Gastrocnemius medialis (tissue), 4 donors: ENCODE results near the gene BMPR1B. TPM values are rescaled to one million over a fixed set of nuclear protein-coding genes. Genes with fewer than 3 reads are reported as not detected.

Experiments
- ATAC-seq, 2 donors: fragments of 150-250 bp; one replicate each; pipeline ENCODE4 v1.9.1; 2016
- DNase-seq, 2 donors: peaks; one replicate each; pipeline ENCODE4 v3.0.0-alpha.2; 2019
- H3K27ac ChIP-seq, 4 donors: fragments of 200-600 bp; sonication (generic); 1 replicate in 1 of 4; 2 replicates in 3 of 4; pipeline ENCODE4 v1.5.1; 2016 to 2018; ENCODE audit warnings: mild to moderate bottlenecking in 2 of 4, moderate library complexity in 1 of 4
- H3K27me3 ChIP-seq, 3 donors: fragments of 200-600 bp; sonication (generic) in 2 of 3; 1 replicate in 1 of 3; 2 replicates in 2 of 3; pipeline versions ENCODE4 v1.5.1 to v1.6.0; 2016 to 2019; ENCODE audit warnings: mild to moderate bottlenecking in 1 of 3, moderate library complexity in 1 of 3
- H3K36me3 ChIP-seq, 2 donors: fragments of 200-600 bp; sonication (generic) in 1 of 2; one replicate each; pipeline ENCODE4 v1.5.1; 2017 to 2018
- H3K4me1 ChIP-seq, 2 donors: fragments of 200-600 bp; sonication (generic) in 1 of 2; one replicate each; pipeline ENCODE4 v1.5.1; 2016 to 2017; ENCODE audit warnings: mild to moderate bottlenecking in 2 of 2
- H3K4me3 ChIP-seq, 4 donors: fragments of 200-600 bp; sonication (generic) in 3 of 4; 1 replicate in 1 of 4; 2 replicates in 3 of 4; pipeline ENCODE4 v1.5.1; 2016 to 2019; ENCODE audit warnings: mild to moderate bottlenecking in 2 of 4
- H3K9me3 ChIP-seq, 3 donors: fragments of 200-600 bp; sonication (generic) in 2 of 3; 1 replicate in 1 of 3; 2 replicates in 2 of 3; pipeline ENCODE4 v1.5.1; 2016 to 2019
- CTCF ChIP-seq, 5 experiments: fragments of 450-650 bp in 3 of 5; fragments of 200-600 bp in 2 of 5; sonication (generic) in 2 of 5; IDR thresholded peaks in 4 of 5; conservative IDR thresholded peaks in 1 of 5; 1 replicate in 4 of 5; 2 replicates in 1 of 5; pipeline ENCODE4 v1.5.1; 2016 to 2019; ENCODE audit warnings: antibody characterized with exemption in 5 of 5, mild to moderate bottlenecking in 3 of 5, moderate library complexity in 3 of 5
- POLR2A ChIP-seq, 2 donors: fragments of 450-650 bp; IDR thresholded peaks; one replicate each; pipeline ENCODE4 v1.6.1; 2017; ENCODE audit warnings: antibody characterized with exemption in 2 of 2, mild to moderate bottlenecking in 2 of 2, moderate library complexity in 2 of 2
- in situ Hi-C, 4 donors: fragments of 200-750 bp; cut with MboI; loops; one replicate each; pipeline versions ENCODE4 v1.15.0 to v1.8.0; 2017; ENCODE audit warnings: low sequenced_read_pairs in 4 of 4
- intact Hi-C: fragments of 100-400 bp; cut with DNase I; formaldehyde crosslinking; loops from one replicate; pipeline ENCODE4 v1.15.1; 2023; ENCODE audit warnings: low total_unique reads
- total RNA-seq, 4 donors: library from RNA; depleted of rRNA; stranded (reverse); fragments of >200 nt; gene quantifications; one replicate each; pipeline versions ENCODE4 v1.1.0 to v1.2.3, GENCODE V29; 2016

Gene BMPR1B
- total RNA-seq, 4 donors from 2014 or later: 0.92 to 6.9 (median 1.7) TPM

DNA sequence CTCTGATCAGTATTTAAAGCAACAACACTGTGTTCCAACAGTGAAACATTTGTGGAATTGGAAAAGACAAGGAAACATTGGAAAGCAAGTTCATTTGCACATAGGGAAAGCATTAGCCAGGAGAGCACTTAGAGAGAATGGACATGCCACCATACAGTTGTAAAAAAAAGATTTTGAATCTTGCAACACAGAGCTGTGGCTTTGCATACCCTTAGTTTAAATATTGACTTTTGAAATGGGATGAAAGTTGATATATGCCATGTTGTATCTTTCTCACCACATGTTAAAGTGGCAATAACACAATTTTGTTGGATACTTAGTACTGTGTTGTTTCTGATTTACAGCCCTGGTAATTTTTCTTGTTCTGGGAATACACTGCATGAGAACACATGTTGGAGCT, 208.1 kb downstream of the BMPR1B start:
- no peak overlapping the region for H3K27ac ChIP-seq
- H3K4me1 ChIP-seq: no peaks in the 10 kb centered on the region
- ATAC-seq (no peak), DNase-seq (no peak)
- no peak overlapping the region for H3K4me3 ChIP-seq
- no peaks in the 10 kb centered on the region for H3K36me3 ChIP-seq
- intact Hi-C loops: no loop called here
- TF ChIP-seq POLR2A (IDR thresholded peaks at IDR 0.05): no peak
- no peak for TF ChIP-seq CTCF (IDR thresholded peaks at IDR 0.05 in 4 of 5, conservative IDR thresholded peaks at IDR 0.05 in 1 of 5)
- in situ Hi-C loops: no loop called here
- H3K27me3 ChIP-seq: no peaks in the 10 kb centered on the region
- no peaks in the 10 kb centered on the region for H3K9me3 ChIP-seq

- TF ChIP-seq CTCF (IDR thresholded peaks at IDR 0.05 in 4 of 5, conservative IDR thresholded peaks at IDR 0.05 in 1 of 5) (no peak), POLR2A (IDR thresholded peaks at IDR 0.05) (no peak)
- Histone ChIP-seq H3K27ac (no peak overlapping the region), H3K4me3 (no peak overlapping the region), H3K4me1 (no peaks in the 10 kb centered on the region), H3K9me3 (no peaks in the 10 kb centered on the region), H3K27me3 (no peaks in the 10 kb centered on the region), H3K36me3 (no peaks in the 10 kb centered on the region)
- intact Hi-C loops: no loop called here
- no peak for ATAC-seq
- DNase-seq: no peak
- in situ Hi-C loops: no loop called here
These were observed 210.7 kb downstream of the BMPR1B start for GRCh38 chr4:94968493-94968892.

DNA sequence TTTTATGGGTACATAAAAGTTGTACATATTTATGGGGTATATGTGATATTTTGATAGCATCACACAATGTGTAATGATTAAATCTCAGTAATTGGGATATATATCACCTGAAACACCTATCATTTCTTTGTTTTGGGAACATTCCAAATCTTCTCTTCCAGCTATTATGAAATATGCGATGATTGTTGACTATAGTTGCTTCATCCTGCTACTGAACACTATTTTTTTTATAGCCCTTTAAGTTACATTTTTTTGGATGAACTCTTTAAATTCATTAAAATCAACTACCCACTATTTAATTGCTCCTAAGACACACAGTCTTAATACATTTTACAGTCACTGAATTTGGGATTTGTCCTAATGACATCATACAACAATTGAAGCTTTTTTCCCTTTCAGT, 212.9 kb downstream of the BMPR1B start:
- intact Hi-C loops (no loop called here), in situ Hi-C loops (no loop called here)
- H3K27ac ChIP-seq: no peak overlapping the region
- no peaks in the 10 kb centered on the region for H3K9me3 ChIP-seq
- no peak overlapping the region for H3K4me3 ChIP-seq
- no peaks in the 10 kb centered on the region for H3K4me1 ChIP-seq
- no peaks in the 10 kb centered on the region for H3K36me3 ChIP-seq
- DNase-seq (no peak), ATAC-seq (no peak)
- TF ChIP-seq CTCF (IDR thresholded peaks at IDR 0.05 in 4 of 5, conservative IDR thresholded peaks at IDR 0.05 in 1 of 5): no peak
- no peak for TF ChIP-seq POLR2A (IDR thresholded peaks at IDR 0.05)
- no peaks in the 10 kb centered on the region for H3K27me3 ChIP-seq

GRCh38 chr4:94974773-94975172, 217.0 kb downstream of the BMPR1B start:
- ATAC-seq (no peak), DNase-seq (no peak)
- Histone ChIP-seq H3K27ac (no peak overlapping the region), H3K4me3 (no peak overlapping the region), H3K27me3 (no peaks in the 10 kb centered on the region), H3K4me1 (no peaks in the 10 kb centered on the region), H3K9me3 (no peaks in the 10 kb centered on the region), H3K36me3 (no peaks in the 10 kb centered on the region)
- TF ChIP-seq CTCF (IDR thresholded peaks at IDR 0.05 in 4 of 5, conservative IDR thresholded peaks at IDR 0.05 in 1 of 5) (no peak), POLR2A (IDR thresholded peaks at IDR 0.05) (no peak)
- in situ Hi-C loops: no loop called here
- intact Hi-C loops: no loop called here

GRCh38 chr4:94976371-94977011, 218.7 kb downstream of the BMPR1B start:
- in situ Hi-C loops (no loop called here), intact Hi-C loops (no loop called here)
- no peaks in the 10 kb centered on the region for H3K27me3 ChIP-seq
- H3K9me3 ChIP-seq: no peaks in the 10 kb centered on the region
- no peak for TF ChIP-seq CTCF (IDR thresholded peaks at IDR 0.05 in 4 of 5, conservative IDR thresholded peaks at IDR 0.05 in 1 of 5)
- TF ChIP-seq POLR2A (IDR thresholded peaks at IDR 0.05): no peak
- ATAC-seq: no peak
- H3K4me1 ChIP-seq: no peaks in the 10 kb centered on the region
- H3K4me3 ChIP-seq: no peak overlapping the region
- no peak for DNase-seq
- H3K36me3 ChIP-seq: no peaks in the 10 kb centered on the region
- no peak overlapping the region for H3K27ac ChIP-seq
